HG03442 (cell line): ENCODE results near the gene FILIP1L.

Experiments used
- ATAC-seq: cut with Tn5 transposase; IDR thresholded peaks from one replicate; pipeline ENCODE4 v1.9.1; 2021; ENCODE audit warnings: mild to moderate bottlenecking, moderate library complexity; ENCODE audit not compliant: unreplicated experiment

The FILIP1L gene

DNA sequence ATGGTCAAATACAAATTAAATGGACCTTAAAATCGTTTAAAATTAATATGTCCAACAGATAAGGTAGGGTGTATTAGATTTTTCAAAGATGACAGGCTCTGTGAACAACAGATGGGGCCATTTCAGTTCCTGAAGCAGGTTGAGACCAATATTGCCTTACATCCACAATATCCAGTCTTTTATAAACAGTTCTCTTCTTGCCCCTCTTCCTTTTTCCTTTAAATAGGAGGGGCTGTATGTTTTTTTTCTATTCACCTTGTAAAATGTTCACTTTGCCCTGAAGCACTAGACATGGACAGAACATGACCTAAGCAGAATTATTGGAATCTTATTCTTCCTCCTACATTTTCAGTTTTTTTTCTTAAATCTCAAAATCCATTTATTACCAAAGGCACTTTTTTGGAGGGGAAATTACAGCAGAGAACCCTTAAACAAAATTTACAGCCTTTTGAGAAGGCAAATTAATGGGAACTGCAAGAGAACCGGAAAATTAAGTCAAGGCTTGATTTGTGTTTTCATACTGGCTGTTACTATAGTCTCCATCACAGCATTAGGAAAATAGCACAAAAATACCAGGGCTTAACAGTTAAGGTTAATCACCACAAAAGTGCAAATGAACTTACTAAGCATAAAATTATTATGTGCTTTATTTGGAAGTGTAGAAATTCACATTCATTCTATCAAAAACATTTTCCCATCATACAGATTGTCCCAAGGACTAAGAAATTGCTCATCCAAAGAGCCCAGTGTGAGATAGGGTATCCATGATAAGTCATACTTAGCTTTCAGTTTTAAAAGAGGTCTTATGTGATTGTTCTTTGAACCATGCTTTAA is 240.8 kb downstream of the FILIP1L start:
- no peak for ATAC-seq

DNA sequence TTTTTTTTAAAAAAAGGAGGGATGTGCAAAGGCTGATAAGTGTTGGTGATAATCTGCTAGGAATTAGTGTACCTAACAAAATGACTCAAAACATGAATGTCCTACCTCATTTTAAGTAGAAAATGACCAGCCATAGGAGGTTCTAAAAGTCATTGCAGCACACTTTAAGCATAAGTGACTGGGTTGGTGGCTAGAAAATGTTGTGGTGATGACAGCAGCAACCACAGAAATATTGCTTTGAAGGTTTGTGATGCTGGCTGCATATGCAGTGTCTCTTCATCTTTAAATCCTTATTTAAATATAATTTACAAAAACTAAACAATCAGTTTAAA is 241.4 kb downstream of the FILIP1L start:
- peak; percentile 55 for ATAC-seq

DNA sequence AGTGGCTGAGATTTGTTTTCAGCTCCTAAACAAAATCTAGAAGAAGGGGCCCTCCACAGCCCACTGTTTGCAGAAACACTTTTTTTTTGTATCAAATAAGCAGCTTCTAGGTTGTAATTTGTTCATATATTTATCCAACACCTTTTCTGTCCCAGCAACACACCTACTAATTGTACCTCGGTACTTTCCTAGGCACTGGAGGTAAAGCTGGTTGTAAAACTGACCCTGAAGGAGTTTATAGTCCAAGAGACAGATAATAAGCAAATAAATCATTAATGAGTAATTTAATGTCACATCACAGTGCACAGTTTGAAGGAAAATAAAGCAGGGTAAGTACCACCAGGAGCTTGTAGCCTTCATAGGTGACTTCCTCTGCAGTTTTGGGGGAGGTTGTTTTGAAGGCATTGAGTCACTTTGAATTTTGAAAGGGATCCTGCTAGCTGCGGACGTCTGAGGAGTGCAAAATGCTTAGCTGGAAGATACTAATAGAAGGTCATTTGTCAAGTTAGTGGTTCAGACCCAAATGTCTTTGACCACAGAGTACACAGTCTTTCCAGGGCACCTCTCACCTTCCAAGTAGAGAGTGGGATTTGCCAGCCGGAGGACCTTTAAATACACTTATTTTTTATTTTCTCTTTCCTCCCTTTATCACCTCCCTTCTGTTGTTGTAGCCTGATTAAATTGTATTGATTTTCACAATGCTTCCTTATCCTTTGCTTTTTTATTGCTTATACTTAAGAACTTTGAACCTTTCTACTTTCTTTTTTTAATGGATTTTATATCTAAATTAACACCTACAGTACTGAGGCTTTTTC is 242.9 kb downstream of the FILIP1L start:
- ATAC-seq, result no peak

DNA sequence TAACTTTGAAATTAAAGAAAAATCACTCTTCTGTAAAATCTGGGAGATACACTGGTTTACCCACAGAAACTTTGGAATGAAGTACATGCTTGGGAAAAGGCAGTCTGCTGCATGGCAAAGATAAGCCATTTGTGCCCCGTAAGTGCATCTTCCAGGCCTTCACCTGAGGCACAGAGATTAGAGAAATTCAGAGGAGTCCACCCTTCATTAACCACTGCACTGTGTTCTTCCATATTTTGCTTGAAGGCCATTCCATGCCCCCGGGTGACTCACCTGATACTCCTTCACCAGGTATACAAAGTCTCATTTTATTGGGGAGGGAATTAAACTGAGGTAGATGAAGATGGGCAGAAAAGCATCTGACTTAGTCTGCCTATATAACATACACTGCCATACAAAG is 243.6 kb downstream of the FILIP1L start:
- ATAC-seq, result no peak

DNA sequence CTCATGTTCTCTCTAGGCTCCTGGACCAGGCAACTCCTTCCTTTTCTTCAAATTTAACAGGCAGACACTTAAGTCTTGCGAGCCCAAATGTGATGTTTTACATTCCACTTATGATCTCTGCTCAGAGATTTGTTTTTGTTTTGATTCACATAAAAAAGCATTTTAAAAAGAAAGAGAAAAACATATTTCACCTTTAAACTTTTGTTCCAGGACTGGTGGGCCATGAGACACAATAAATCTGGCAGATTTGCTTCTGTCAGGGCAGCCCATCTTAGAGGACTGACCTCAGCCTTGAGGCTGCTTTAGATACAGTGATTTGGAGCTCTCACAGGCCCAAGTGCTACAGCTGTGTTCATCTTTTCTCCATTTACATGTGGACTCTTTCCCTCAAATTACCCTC is 244.7 kb downstream of the FILIP1L start:
- ATAC-seq, result no peak

DNA sequence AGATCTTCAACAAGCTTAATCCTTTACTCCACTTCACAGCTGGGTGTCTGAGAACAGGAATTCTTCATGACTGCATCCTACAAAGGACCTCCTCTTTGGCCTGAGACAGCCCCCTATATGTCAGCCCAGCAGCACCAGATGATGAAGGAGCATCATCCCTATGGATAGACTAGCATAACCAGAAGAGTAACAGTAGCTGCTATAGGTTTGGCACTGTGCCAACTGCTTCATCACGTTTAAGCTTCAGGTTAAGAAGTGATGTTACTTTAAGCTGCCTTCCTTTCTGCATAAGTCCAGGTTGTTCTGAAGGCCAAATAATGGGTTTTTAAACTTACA is 246.0 kb downstream of the FILIP1L start:
- ATAC-seq, result no peak

DNA sequence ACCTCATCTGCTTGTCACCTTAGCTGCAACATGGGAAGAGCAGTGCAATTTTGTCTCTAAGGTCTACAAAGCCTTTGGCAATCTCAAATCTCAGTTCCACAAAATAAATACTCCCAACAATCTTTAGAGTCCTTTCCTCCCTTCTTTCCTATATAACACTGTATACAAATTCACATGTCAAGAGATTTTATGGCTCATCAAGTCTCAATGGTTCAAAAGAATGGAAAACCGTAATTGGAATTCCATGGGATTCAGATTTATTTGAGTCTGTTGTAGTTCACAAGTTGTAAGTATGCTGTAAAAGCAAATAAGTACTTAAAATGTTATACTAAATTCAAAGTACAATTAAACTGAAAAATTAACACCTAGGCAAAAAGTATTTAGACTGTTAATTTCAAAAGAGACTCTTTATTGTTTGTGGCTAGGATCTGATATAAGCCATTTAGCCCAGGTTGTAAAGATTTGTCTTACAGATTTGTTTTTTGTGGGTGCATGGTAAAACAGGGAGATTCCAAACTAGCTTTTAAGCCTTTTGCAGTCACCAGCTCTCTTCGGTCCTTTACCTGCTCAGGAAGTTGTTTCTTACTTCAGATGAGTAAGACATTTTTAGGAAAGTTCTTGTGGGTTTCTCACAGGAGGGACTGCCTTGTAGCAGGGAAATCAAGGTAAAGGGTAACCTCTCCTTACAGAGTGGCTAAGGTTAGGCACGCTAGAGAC is 246.5 kb downstream of the FILIP1L start:
- peak; percentile 31 for ATAC-seq

DNA sequence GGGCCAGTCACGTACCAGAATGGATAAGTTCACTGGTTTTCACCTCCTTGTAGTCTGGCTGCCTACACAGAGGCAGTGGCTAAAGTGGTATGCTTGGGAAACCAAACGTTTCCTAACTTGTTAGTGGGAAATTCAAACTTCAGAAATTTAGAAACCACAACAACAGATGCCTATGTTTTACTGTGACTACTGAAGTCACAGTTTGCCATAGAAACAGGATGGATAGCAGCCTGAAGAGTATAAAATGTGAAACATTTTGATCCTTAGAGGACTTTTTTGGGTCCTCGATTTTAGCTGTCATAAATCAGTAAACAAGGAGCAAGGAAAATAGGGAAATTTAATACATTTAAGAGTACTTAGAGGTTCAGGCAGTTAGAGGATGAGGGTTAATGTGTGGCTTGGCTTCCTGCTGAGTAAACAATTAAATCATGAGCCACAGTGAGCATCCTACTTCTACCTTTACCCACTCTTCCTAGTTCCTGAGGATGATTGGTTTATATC is 248.0 kb downstream of the FILIP1L start:
- ATAC-seq, result no peak

DNA sequence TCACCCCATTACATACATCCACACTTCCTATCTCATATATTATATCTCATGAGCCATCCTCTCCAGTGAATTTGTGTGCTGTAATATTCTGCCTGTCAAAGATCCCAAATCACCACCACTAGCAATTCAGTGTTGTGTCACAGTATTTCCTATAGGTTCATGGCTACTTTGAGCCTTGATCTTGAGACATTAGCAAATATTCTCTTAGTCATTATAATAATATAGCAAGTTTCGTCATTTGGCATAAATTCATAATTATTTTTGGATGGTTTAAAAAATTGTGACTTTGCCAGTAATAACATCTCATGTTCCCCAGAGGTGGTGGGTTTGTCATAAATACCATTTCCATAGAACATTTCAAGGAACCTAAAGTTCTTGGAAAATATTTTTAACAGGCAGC is 249.0 kb downstream of the FILIP1L start:
- no peak for ATAC-seq

DNA sequence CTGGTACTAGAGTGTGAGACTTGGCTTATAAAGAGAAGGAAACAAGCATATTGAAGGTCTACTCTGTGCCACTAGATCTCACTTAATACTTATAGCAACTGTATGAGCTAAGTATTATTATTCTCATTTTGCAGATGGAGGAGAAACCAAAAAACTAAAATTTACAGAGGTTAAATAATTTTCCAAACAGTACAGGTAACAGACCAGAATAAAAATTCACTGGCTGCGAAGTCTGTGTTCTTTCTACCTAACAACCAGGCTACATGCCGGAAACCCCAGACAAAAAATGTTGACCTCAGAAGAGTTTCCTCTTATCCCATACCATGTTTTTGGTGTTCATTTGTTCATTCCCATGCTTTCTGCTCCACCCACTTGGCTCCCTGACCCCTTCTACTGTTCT is 250.0 kb downstream of the FILIP1L start:
- no peak for ATAC-seq

DNA sequence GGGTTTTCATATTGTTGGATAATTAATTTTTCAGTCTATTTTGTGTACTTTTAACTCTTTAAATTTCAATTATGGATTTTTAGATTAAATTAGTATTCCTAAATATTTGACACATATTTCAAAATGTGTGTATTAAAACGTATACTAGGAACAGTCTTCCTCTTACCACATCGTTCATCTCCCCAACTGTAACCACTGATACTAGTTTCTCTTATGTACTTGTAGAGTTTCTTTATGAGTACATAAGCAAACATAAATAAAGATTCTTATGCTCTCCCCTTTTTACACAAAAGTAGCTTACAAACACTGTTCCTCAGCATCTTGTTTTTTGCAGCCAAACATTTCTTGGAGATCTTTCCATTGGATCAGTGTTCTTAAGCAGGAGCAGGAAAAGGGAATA is 250.7 kb downstream of the FILIP1L start:
- peak; percentile 56 for ATAC-seq

DNA sequence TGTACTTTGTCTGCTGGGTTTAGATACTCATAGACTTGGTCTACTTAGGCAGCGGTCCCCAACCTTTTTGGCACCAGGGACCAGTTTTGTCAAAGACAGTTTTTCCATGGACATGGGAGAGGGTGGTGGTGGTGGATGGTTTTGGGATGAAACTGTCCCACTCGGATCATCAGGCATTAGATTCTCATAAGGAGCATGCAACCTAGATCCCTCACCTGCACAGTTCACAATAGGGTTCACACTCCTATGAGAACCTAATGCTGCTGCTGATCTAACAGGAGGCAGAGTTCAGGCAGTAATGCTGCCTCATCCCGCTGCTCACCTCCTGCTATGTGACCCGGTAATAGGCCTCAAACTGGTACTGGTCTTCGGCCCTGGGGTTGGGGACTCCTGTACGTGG is 251.3 kb downstream of the FILIP1L start:
- ATAC-seq, result no peak

DNA sequence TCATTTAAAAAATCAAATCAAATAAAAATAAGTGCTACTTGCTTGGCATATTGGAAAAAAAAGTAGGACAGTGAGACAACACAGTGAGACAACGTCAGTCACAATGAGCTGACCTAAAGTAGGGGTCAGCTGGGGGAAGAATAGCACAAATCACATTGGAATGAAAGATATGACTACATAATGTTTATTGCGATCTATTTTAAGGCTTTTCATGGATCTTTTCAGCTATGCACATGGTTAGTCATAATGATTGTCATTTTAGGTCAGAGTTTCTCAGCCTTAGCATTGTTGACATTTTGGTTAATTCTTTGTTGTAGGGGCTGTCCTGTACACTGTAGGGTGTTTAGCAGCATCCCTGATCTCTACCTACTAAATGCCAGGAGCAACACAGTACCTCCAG is 252.1 kb downstream of the FILIP1L start:
- ATAC-seq, result no peak

DNA sequence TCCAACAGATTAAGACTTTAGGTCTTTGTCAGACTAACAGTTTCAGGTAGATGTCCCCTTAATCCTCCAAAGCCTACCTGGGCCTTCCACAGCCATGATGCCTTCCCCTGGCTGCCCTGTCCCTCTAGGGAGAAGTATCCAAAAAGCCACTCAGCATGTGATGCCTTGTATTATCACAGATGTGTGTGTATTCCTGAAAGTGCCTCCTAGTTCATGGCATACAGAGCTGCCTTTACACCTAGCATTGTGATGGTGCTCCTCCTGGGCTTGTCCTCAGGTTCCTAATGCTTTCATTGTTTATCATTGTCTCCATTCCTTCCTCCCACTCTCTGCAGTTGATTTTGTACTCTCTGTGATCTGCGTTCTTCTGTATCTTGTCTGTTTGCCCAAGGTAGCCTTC is 253.1 kb downstream of the FILIP1L start:
- ATAC-seq, result no peak

DNA sequence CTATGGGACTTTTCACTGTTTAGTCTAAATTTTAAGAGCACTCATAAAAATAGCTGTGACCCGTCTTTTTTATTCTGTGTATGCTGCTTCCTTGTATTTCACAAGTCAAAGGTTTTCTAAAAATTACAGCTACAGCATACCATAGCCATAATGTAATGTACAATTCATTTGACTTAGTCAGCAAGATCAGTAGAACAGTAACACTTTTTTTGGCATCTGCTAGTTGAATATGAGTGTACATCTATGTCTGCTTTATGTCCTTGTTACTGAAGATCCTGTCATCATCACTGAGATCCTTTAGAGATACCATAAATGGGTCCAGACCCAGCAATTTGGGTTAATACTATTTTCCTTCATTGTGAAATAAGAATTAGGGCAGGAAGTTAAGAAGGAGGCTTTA is 254.5 kb downstream of the FILIP1L start:
- no peak for ATAC-seq

DNA sequence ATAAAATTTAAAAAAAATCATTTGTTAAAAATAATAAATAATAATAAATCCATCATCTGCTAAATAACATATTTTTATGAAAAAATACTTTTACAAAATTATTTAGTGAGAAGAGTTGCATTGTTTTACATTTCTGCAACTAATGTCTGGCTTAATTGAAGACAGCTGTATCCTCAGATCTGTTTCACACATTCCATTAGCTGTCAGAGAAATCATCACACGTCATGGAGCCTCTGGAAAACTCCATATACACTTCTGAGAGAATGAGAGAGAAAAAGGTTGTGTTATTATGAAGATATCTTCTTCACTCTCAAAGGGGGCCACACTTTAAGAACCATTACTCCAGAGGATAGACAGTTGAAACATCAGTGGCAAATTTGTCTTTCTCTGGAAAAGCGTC is 255.8 kb downstream of the FILIP1L start:
- ATAC-seq, result no peak

DNA sequence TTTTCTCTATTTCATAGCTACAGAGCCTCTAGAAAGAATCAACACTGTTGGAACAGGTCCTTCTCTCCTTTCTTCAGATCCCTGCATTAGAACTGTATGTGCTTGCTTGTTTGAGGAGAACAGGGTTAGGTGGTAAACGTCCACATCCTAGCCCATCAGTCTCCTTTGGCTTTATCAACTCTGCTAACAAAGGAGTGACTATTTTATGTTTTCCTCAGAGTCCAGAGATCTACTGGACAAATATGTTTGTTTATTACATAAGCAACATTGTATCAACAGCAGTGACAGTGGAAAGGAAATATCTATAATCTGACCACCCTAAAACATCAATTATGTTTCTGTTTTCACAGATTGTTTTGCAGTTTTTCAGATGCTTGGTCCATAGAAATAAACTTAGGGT is 257.0 kb downstream of the FILIP1L start:
- no peak for ATAC-seq

DNA sequence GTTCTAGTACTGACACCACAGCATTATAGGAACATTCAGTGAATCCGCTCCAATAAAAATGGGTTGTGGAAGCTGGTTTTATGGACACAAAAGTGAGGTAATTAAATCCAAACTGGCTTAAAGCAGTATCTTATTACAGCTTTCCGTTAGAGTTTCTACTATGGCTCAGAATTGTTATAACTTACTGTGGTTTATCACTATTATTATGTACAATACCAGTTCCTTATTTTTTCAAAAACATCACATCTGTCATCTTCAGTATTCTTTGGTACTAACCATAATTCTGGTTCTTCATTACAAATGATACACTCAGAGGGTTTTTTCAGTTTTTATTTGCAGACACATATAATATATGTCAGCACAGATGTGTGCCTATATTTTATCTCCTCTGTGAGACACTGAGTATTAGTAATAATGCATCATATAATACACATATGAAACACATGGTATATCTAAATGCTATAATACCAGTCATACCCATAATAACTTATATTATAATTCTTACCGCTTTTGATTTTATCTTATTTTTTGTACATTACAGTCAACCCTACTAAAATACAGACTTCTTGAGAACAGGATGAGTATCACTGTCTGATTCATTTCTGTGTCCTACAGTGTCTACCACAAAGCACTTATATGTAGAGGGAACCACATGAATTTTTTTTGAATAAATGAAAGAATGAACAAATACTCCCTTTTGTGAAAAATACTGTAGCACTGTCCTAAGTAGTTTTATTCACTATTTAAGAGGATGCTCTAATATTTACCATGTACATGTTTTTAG is 257.7 kb downstream of the FILIP1L start:
- no peak for ATAC-seq

DNA sequence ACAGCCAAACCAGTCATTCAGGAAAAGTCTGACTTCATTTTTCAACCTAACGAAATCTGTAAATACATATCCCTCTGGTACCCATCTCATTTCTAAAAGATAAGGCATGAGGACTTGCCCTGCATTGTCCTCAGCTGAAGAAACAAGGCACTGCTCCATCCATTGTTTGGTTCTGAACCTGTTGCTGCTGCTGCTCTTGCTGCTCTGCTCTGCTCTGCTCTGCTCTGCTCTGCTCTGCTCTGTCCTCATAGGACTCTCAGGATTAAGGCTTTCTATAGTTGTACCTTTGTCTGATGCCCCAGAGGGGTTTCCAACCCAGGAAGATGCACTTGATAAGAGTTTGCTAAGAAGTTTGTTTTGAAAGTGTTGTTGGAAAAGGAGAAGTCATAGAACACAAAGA is 258.4 kb downstream of the FILIP1L start:
- ATAC-seq, result no peak

DNA sequence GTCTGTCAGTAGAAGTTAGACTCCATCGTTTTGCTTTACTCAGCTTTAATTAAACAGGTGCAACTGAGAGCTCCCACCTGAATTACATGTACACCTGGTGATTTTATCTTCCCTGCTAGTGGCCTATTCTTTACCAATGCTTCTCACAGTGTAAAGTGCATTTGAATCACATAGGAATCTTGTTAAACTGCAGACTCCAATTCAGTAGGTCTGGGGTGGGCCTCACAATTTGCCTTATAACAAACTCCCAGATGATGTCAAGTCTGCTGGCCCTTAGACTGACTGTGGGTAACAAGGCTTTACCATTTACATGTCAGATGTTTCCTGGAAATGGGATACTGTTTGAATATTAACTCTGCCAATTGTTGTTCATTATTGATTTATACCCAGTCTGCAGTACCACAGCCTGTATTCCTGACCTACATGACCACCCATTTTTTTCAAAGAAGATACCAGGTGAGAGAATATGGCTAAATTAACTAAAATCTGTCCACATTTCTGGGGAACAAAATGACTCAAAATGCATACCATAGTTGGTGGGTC is 259.5 kb downstream of the FILIP1L start:
- ATAC-seq, result no peak

DNA sequence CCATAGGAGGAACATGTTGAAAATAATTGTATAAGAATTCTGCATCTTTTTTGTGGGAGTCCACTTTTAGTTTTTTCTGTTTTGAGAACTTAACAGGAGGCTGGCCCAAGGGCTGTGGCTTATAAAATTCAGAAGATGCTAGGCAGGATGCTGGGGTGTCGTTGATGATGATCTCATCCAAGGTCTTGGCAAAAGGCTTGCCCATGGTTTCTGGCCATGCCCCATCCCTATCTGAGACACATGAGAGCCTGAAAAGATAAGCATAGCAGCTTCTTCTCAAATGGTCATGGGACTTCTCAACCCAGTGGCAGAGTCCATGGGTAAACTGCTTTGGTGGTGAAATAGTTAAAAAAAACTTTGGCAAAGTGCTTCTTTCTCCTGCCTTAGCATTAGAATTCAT is 261.4 kb downstream of the FILIP1L start:
- no peak for ATAC-seq
